Chondrocyte (in vitro differentiated cells): ENCODE results near the gene CFLAR. TPM values are rescaled to one million over a fixed set of nuclear protein-coding genes. Genes with fewer than 3 reads are reported as not detected.

Source experiments
- DNase-seq: peaks from one replicate; pipeline ENCODE4 v3.0.0; 2021; ENCODE audit warnings: mixed read lengths, low spot score
- H3K27ac Mint-ChIP-seq: one replicate; pipeline ENCODE4 v1.8.0; 2021; ENCODE audit warnings: mild to moderate bottlenecking, moderate library complexity, mixed read lengths; ENCODE audit not compliant: unreplicated experiment
- H3K27me3 Mint-ChIP-seq: 2 replicates; pipeline ENCODE4 v1.8.0; 2021; ENCODE audit warnings: low read depth, mixed read lengths
- H3K36me3 Mint-ChIP-seq: 2 replicates; pipeline ENCODE4 v1.8.0; 2021; ENCODE audit warnings: low read depth, mixed read lengths
- H3K4me1 Mint-ChIP-seq: 2 replicates; pipeline ENCODE4 v1.8.0; 2021; ENCODE audit warnings: low read depth, mild to moderate bottlenecking, mixed read lengths
- H3K4me3 Mint-ChIP-seq: one replicate; pipeline ENCODE4 v1.8.0; 2021; ENCODE audit warnings: mild to moderate bottlenecking, moderate library complexity, mixed read lengths; ENCODE audit not compliant: unreplicated experiment
- H3K9me3 Mint-ChIP-seq: 2 replicates; pipeline ENCODE4 v1.8.0; 2021; ENCODE audit warnings: low read depth, mixed read lengths
- CTCF ChIP-seq: fragments of 200-600 bp; sonication (generic); IDR thresholded peaks from 2 replicates; pipeline ENCODE4 v1.5.0; 2021; ENCODE audit warnings: antibody characterized with exemption, mild to moderate bottlenecking, moderate library complexity
- total RNA-seq: library from RNA; stranded (reverse); gene quantifications from 3 replicates; pipeline ENCODE4 v1.2.1, GENCODE V29; 2021

CFLAR gene
- total RNA-seq, 1 donor from 2014 or later, result 35.8 TPM

GRCh38 chr2:201195331-201195730, 79.4 kb downstream of the CFLAR start:
- H3K4me1 Mint-ChIP-seq, result no peaks in the 10 kb centered on the region
- H3K9me3 Mint-ChIP-seq, result no peaks in the 10 kb centered on the region
- no peak for DNase-seq
- H3K4me3 Mint-ChIP-seq, result no peak overlapping the region
- no peak overlapping the region for H3K27ac Mint-ChIP-seq
- no peak for TF ChIP-seq CTCF
- no peaks in the 10 kb centered on the region for H3K27me3 Mint-ChIP-seq
- no peaks in the 10 kb centered on the region for H3K36me3 Mint-ChIP-seq

GRCh38 chr2:201196003-201196402, 80.0 kb downstream of the CFLAR start:
- no peak overlapping the region for H3K27ac Mint-ChIP-seq
- no peaks in the 10 kb centered on the region for H3K36me3 Mint-ChIP-seq
- no peak for DNase-seq
- no peak for TF ChIP-seq CTCF
- H3K4me1 Mint-ChIP-seq, result no peaks in the 10 kb centered on the region
- no peaks in the 10 kb centered on the region for H3K27me3 Mint-ChIP-seq
- no peaks in the 10 kb centered on the region for H3K9me3 Mint-ChIP-seq
- H3K4me3 Mint-ChIP-seq, result no peak overlapping the region

GRCh38 chr2:201196803-201197202, 80.8 kb downstream of the CFLAR start:
- no peak for TF ChIP-seq CTCF
- no peaks in the 10 kb centered on the region for H3K27me3 Mint-ChIP-seq
- H3K27ac Mint-ChIP-seq, result no peak overlapping the region
- DNase-seq, result no peak
- H3K9me3 Mint-ChIP-seq, result no peaks in the 10 kb centered on the region
- H3K36me3 Mint-ChIP-seq, result no peaks in the 10 kb centered on the region
- H3K4me3 Mint-ChIP-seq, result no peak overlapping the region
- H3K4me1 Mint-ChIP-seq, result no peaks in the 10 kb centered on the region

DNA sequence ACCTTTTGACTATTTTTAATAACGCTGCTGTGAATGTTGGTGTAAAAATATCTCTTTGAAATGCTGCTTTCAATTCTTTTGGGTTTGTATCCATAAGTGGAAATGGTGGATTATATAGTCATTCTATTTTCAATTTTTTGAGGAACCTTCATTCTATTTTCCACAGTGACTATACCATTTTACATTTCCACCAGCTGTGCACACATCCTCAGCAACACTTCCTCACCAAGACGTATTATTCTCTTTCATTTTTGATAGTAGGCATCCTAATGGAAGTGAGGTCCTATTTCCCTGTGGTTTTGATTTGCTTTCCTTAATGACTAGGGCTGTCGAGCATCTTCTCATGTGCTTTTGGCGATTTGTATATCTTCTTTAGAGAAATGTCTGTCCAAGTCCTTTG, 81.8 kb downstream of the CFLAR start:
- no peak for DNase-seq
- H3K4me3 Mint-ChIP-seq, result no peak overlapping the region
- H3K36me3 Mint-ChIP-seq, result no peaks in the 10 kb centered on the region

DNA sequence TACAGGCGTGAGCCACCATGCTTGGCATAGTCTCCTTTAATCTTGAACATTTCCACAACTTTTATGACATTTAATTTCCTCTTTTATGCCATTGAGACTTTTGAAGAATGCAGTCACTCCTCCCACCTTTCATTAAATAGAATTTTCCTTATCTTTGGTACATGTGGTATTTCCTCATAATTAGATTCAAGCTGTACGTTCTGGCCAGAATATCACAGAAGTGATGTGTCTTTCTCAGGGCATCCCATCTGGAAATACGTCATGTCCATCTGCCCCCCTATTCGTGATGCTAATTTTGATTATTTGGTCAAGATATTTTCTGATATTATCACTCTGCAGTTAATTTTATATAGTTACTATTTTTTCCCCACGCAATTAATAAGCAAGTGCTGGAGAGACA, 83.9 kb downstream of the CFLAR start:
- DNase-seq, result no peak
- no peaks in the 10 kb centered on the region for H3K9me3 Mint-ChIP-seq
- no peaks in the 10 kb centered on the region for H3K27me3 Mint-ChIP-seq
- no peak overlapping the region for H3K27ac Mint-ChIP-seq
- no peak overlapping the region for H3K4me3 Mint-ChIP-seq
- H3K4me1 Mint-ChIP-seq, result peaks cover 8% of the 10 kb centered on the region
- H3K36me3 Mint-ChIP-seq, result no peaks in the 10 kb centered on the region
- no peak for TF ChIP-seq CTCF

More for the DNA sequence above, 81.8 kb downstream of the CFLAR start:
- Mint-ChIP-seq H3K27me3 (no peaks in the 10 kb centered on the region), H3K9me3 (no peaks in the 10 kb centered on the region), H3K27ac (no peak overlapping the region), H3K4me1 (no peaks in the 10 kb centered on the region)
- no peak for TF ChIP-seq CTCF
